ENCODE results near the gene WDR93. TPM values are rescaled to one million over a fixed set of nuclear protein-coding genes. Genes with fewer than 3 reads are reported as not detected.

The WDR93 gene
- total and polyA plus RNA-seq, 12 donors: 0.14 to 0.43 (median 0.36) TPM; not detected in 4

- intact Hi-C loops (cut with DNase I): loop anchor here (5.0 to 10.0 kb wide), 2 partner anchors 43 to 95 kb away; partner anchors contain the start of genes PEX11A (in 1 of the 2) and WDR93 (in 1 of the 2)
- Histone ChIP-seq H3K9me3 (replicated peaks in 1 of 3) (no peaks in the 10 kb centered on the region), H3K27me3 (no peaks in the 10 kb centered on the region), H3K4me3 (no peak overlapping the region), H3K36me3 (replicated peaks in 1 of 2) (no peaks in the 10 kb centered on the region), H3K27ac (no peak overlapping the region), H3K4me1 (replicated peaks in 1 of 2) (no peaks in the 10 kb centered on the region)
- no peak for DNase-seq
- no peak for TF ChIP-seq CTCF (IDR thresholded peaks at IDR 0.05)
- no peak for TF ChIP-seq POLR2A (IDR thresholded peaks at IDR 0.05)
- WGBS, 4 donors: 93 to 97% (median 95%) methylated on average over 11 to 15 of the region's 15 CpGs
These were observed 40.9 kb upstream of the WDR93 start for GRCh38 chr15:89649716-89650115.

GRCh38 chr15:89652131-89652530 lies 38.5 kb upstream of the WDR93 start:
- TF ChIP-seq CTCF (IDR thresholded peaks at IDR 0.05) (no peak), POLR2A (IDR thresholded peaks at IDR 0.05) (no peak)
- intact Hi-C loops (cut with DNase I): no loop called here
- no peak overlapping the region for H3K4me3 ChIP-seq
- H3K27me3 ChIP-seq: no peaks in the 10 kb centered on the region
- no peaks in the 10 kb centered on the region for H3K9me3 ChIP-seq (replicated peaks in 1 of 3)
- 76 to 92% (median 84%) methylated on average over 5 to 7 of the region's 7 CpGs for WGBS, 4 donors
- H3K27ac ChIP-seq: no peak overlapping the region
- peaks cover 6 to 9% of the 10 kb centered on the region in 2 donors for H3K4me1 ChIP-seq (replicated peaks in 1 of 2)
- no peaks in the 10 kb centered on the region for H3K36me3 ChIP-seq (replicated peaks in 1 of 2)
- no peak for DNase-seq

GRCh38 chr15:89652666-89653065 lies 37.9 kb upstream of the WDR93 start:
- Histone ChIP-seq H3K4me3 (no peak overlapping the region), H3K27me3 (no peaks in the 10 kb centered on the region), H3K4me1 (replicated peaks in 1 of 2) (peaks cover 6 to 9% of the 10 kb centered on the region in 2 donors), H3K36me3 (replicated peaks in 1 of 2) (no peaks in the 10 kb centered on the region), H3K9me3 (replicated peaks in 1 of 3) (no peaks in the 10 kb centered on the region), H3K27ac (no peak overlapping the region)
- DNase-seq: no peak
- no peak for TF ChIP-seq POLR2A (IDR thresholded peaks at IDR 0.05)
- TF ChIP-seq CTCF (IDR thresholded peaks at IDR 0.05): no peak
- WGBS, 4 donors: 50 to 85% (median 75%) methylated on average over 1 to 16 of the region's 16 CpGs
- intact Hi-C loops (cut with DNase I): no loop called here

- no peak for DNase-seq
- Histone ChIP-seq H3K4me1 (replicated peaks in 1 of 2) (peaks cover 6 to 9% of the 10 kb centered on the region in 2 donors), H3K27ac (no peak overlapping the region), H3K36me3 (replicated peaks in 1 of 2) (no peaks in the 10 kb centered on the region), H3K9me3 (replicated peaks in 1 of 3) (no peaks in the 10 kb centered on the region), H3K4me3 (no peak overlapping the region), H3K27me3 (no peaks in the 10 kb centered on the region)
- 88 to 97% (median 94%) methylated on average over 2 of the region's 2 CpGs for WGBS, 4 donors
- TF ChIP-seq CTCF (IDR thresholded peaks at IDR 0.05) (no peak), POLR2A (IDR thresholded peaks at IDR 0.05) (no peak)
- intact Hi-C loops (cut with DNase I): no loop called here
These were observed 37.0 kb upstream of the WDR93 start for GRCh38 chr15:89653578-89653977.

All from adrenal gland (tissue), 12 donors.